ENCODE results near the gene RASGRF1. TPM values are rescaled to one million over a fixed set of nuclear protein-coding genes. Genes with fewer than 3 reads are reported as not detected.

Gene RASGRF1
- total and polyA plus RNA-seq, 9 of the 15 experiments (the other 6 are each of a cell fraction or from before 2014, with no cell fraction given), result 0.03 to 0.58 (median 0.06) TPM; not detected in 1

- no peak for TF ChIP-seq ZBTB12 (CRISPR knock-in tag; IDR thresholded peaks at IDR 0.05)
- TF ChIP-seq RFX1 (IDR thresholded peaks at IDR 0.05), result no peak
- TF ChIP-seq ETV1 (tag; conservative IDR thresholded peaks at IDR 0.05; ENCODE audit: low read depth), result no peak
- no peak for TF ChIP-seq XRCC4 (IDR thresholded peaks at IDR 0.05; ENCODE audit: extremely low read depth, insufficient read depth, insufficient read length)
- no peak for TF ChIP-seq STAT6 (CRISPR knock-in tag; IDR thresholded peaks at IDR 0.05)
- TF ChIP-seq ZNF717 (CRISPR knock-in tag; IDR thresholded peaks at IDR 0.05), result no peak
- no peak for TF ChIP-seq U2AF1 (optimal IDR thresholded peaks at IDR 0.05; ENCODE audit: low read depth, low read length)
- TF ChIP-seq CREB3L1 (IDR thresholded peaks at IDR 0.05; ENCODE audit: borderline replicate concordance, low read depth), result no peak
- TF ChIP-seq ZC3H4 (CRISPR knock-in tag; IDR thresholded peaks at IDR 0.05; ENCODE audit: borderline replicate concordance), result no peak
- no peak for TF ChIP-seq NKRF (IDR thresholded peaks at IDR 0.05; ENCODE audit: borderline replicate concordance)
- TF ChIP-seq ARHGAP35 (IDR thresholded peaks at IDR 0.05; ENCODE audit: partially characterized antibody), result no peak
- no peak for TF ChIP-seq PHF20 (IDR thresholded peaks at IDR 0.05; ENCODE audit: partially characterized antibody)
Observed at GRCh38 chr15:79018960-79019359, 71.6 kb downstream of the RASGRF1 start (continued).
